Measurements from ENCODE around the gene MAD1L1. TPM values are rescaled to one million over a fixed set of nuclear protein-coding genes. Genes with fewer than 3 reads are reported as not detected.

Gene MAD1L1
- total RNA-seq, 2 experiments from 2014 or later: 157 to 160 TPM

DNA sequence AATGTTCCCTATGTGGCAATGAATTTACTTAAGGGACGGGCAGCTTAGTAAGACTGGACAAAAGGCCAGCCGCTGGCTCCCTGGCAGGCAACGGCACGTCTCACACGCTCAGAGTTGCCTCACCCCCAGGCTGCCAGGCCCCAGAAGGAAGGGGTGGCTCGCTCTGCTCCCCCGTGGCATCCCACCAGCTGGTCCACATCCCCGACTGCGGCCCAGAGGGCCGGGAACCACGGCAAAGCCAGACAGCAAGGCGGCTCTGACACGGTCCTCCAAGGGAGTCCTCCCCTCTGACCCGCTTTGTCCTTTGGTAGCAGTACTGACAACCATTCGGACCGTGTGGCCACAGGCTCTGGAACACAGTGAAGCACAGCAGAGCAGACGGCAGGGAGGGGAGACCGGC, 43.4 kb upstream of the MAD1L1 start:
- Mint-ChIP-seq H3K27ac (no peak overlapping the region), H3K4me1 (ENCODE audit: low read depth) (no peaks in the 10 kb centered on the region), H3K4me3 (no peak overlapping the region), H3K36me3 (ENCODE audit: low read depth) (peaks cover 13% of the 10 kb centered on the region), H3K9me3 (no peaks in the 10 kb centered on the region), H3K27me3 (no peaks in the 10 kb centered on the region)
- intact Hi-C loops (cut with DNase I, micrococcal nuclease): no loop called here
- TF ChIP-seq, protein P1, sequence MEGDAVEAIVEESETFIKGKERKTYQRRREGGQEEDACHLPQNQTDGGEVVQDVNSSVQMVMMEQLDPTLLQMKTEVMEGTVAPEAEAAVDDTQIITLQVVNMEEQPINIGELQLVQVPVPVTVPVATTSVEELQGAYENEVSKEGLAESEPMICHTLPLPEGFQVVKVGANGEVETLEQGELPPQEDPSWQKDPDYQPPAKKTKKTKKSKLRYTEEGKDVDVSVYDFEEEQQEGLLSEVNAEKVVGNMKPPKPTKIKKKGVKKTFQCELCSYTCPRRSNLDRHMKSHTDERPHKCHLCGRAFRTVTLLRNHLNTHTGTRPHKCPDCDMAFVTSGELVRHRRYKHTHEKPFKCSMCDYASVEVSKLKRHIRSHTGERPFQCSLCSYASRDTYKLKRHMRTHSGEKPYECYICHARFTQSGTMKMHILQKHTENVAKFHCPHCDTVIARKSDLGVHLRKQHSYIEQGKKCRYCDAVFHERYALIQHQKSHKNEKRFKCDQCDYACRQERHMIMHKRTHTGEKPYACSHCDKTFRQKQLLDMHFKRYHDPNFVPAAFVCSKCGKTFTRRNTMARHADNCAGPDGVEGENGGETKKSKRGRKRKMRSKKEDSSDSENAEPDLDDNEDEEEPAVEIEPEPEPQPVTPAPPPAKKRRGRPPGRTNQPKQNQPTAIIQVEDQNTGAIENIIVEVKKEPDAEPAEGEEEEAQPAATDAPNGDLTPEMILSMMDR (IDR thresholded peaks at IDR 0.05): no peak
- ATAC-seq (ENCODE audit: poor library complexity) (no peak), DNase-seq (no peak)
- H3K9me3 ChIP-seq (ENCODE audit: control insufficient read depth in 1 of 2, insufficient read depth in 1 of 2, low read length in 2 of 2): no peaks in the 10 kb centered on the region
- H3K27ac ChIP-seq (ENCODE audit: low read depth in 1 of 2, low read length in 2 of 2): no peak overlapping the region
- H3K4me3 ChIP-seq (ENCODE audit: low read length): no peak overlapping the region
- ChIA-PET POLR2A (interaction anchor here (0.6 kb wide), 1 partner anchor 397 kb away, joined by 3 read pairs; no protein-coding TSS in a partner anchor), CTCF (no interaction called here)
- peaks cover 3% of the 10 kb centered on the region for H3K36me3 ChIP-seq (ENCODE audit: insufficient read depth, low read length)
- H3K27me3 ChIP-seq (ENCODE audit: control insufficient read depth in 1 of 2, insufficient read depth in 2 of 2, low read length in 2 of 2): no peaks in the 10 kb centered on the region
- H3K4me1 ChIP-seq (ENCODE audit: insufficient read depth, low read length): no peaks in the 10 kb centered on the region

DNA sequence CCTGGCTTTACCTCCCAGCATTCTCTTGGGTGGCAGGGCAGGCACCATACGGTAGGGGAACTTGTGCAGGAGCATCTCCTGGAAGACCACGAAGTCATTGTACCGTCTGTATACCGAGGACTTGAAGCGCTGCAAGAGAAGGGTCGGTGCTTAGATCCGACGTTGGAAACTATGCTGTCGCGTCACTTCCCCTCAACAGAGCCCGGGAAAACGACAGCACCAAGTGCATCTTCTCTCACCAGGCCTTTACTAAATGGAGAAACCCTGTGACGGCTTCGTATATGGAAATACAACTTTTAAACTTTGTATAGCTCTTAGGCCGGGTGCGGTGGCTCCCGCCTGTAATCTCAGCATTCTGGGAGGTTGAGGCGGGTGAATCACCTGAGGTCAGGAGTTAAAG, 42.4 kb upstream of the MAD1L1 start:
- Mint-ChIP-seq H3K36me3 (ENCODE audit: low read depth) (peaks cover 13% of the 10 kb centered on the region), H3K9me3 (no peaks in the 10 kb centered on the region), H3K4me3 (no peak overlapping the region), H3K27me3 (no peaks in the 10 kb centered on the region), H3K4me1 (ENCODE audit: low read depth) (no peaks in the 10 kb centered on the region), H3K27ac (no peak overlapping the region)
- Histone ChIP-seq H3K4me3 (ENCODE audit: low read length) (no peak overlapping the region), H3K4me1 (ENCODE audit: insufficient read depth, low read length) (no peaks in the 10 kb centered on the region), H3K27ac (ENCODE audit: low read depth in 1 of 2, low read length in 2 of 2) (no peak overlapping the region), H3K36me3 (ENCODE audit: insufficient read depth, low read length) (peaks cover 5% of the 10 kb centered on the region), H3K9me3 (ENCODE audit: control insufficient read depth in 1 of 2, insufficient read depth in 1 of 2, low read length in 2 of 2) (no peaks in the 10 kb centered on the region), H3K27me3 (ENCODE audit: control insufficient read depth in 1 of 2, insufficient read depth in 2 of 2, low read length in 2 of 2) (no peaks in the 10 kb centered on the region)
- TF ChIP-seq, protein P1 (IDR thresholded peaks at IDR 0.05): no peak
- DNase-seq: no peak
- intact Hi-C loops (cut with DNase I, micrococcal nuclease): no loop called here
- no peak for ATAC-seq (ENCODE audit: poor library complexity)
- ChIA-PET POLR2A (no interaction called here), CTCF (no interaction called here)

DNA sequence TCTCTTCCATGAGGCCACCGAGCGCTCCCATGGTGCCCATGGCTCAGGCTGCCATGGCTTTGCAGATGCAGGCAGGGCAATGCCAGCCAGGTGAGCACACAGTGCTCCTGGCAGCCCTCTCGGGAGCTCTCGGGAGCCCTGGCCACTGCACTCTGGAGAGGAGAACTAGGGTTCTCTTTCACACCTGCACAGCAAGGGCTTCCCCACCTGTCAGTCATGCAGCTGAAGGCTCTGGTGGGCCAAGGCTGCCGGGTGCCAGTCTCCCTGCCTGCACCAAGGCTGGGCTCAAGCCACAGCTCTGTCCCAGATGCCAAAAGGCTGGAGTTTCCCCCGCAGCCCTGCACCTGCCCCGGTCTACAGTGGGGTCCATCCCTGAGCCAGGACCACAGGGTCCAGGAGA, 41.9 kb upstream of the MAD1L1 start:
- Mint-ChIP-seq H3K27me3 (no peaks in the 10 kb centered on the region), H3K9me3 (no peaks in the 10 kb centered on the region), H3K36me3 (ENCODE audit: low read depth) (peaks cover 14% of the 10 kb centered on the region), H3K27ac (no peak overlapping the region), H3K4me1 (ENCODE audit: low read depth) (no peaks in the 10 kb centered on the region), H3K4me3 (no peak overlapping the region)
- ATAC-seq (ENCODE audit: poor library complexity) (no peak), DNase-seq (no peak)
- Histone ChIP-seq H3K36me3 (ENCODE audit: insufficient read depth, low read length) (peaks cover 5% of the 10 kb centered on the region), H3K9me3 (ENCODE audit: control insufficient read depth in 1 of 2, insufficient read depth in 1 of 2, low read length in 2 of 2) (no peaks in the 10 kb centered on the region), H3K27ac (ENCODE audit: low read depth in 1 of 2, low read length in 2 of 2) (no peak overlapping the region), H3K4me3 (ENCODE audit: low read length) (no peak overlapping the region), H3K4me1 (ENCODE audit: insufficient read depth, low read length) (no peaks in the 10 kb centered on the region), H3K27me3 (ENCODE audit: control insufficient read depth in 1 of 2, insufficient read depth in 2 of 2, low read length in 2 of 2) (no peaks in the 10 kb centered on the region)
- ChIA-PET POLR2A (no interaction called here), CTCF (no interaction called here)
- TF ChIP-seq, protein P1 (IDR thresholded peaks at IDR 0.05): no peak
- intact Hi-C loops (cut with DNase I, micrococcal nuclease): no loop called here
